ENCODE measurements around the gene MAPRE3.
A peak's percentile ranks its signal among the peaks of the same experiment; 100 is the strongest.

MAPRE3 gene

DNA sequence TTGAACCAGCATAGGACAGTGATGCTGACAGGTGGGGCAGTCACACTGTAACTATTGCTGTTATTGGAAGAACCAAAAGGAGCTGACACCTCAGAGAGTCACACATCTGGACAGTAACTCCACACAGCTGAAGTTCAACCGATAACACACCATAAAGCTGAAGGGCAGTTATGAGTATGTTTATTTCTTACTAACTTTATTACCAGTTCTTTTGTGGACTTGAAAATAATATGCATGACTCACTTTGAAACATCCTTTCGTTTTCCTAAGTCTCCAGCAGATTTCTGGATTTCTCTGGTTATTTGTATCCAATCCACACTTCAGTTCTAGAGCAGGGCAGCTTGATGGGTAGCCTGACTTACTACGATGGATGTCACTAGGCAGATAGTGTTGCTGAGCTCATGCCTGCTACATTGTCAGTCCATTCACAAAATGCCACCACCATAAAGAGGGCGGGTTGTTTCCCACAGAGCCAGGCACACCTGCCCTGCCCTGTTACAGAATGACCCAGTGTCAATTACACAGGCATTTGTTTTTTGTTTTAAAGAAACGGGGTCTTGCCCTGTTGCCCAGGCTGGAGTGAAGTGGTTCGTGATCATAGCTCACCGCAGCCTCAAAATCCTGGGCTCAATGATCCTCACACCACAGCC, 72.7 kb downstream of the MAPRE3 start:
- DNase-seq, result no peak

GRCh38 chr2:27049422-27050280, 79.2 kb downstream of the MAPRE3 start:
- DNase-seq, result peak in 2 of 4 experiments; percentile 27 to 44

DNA sequence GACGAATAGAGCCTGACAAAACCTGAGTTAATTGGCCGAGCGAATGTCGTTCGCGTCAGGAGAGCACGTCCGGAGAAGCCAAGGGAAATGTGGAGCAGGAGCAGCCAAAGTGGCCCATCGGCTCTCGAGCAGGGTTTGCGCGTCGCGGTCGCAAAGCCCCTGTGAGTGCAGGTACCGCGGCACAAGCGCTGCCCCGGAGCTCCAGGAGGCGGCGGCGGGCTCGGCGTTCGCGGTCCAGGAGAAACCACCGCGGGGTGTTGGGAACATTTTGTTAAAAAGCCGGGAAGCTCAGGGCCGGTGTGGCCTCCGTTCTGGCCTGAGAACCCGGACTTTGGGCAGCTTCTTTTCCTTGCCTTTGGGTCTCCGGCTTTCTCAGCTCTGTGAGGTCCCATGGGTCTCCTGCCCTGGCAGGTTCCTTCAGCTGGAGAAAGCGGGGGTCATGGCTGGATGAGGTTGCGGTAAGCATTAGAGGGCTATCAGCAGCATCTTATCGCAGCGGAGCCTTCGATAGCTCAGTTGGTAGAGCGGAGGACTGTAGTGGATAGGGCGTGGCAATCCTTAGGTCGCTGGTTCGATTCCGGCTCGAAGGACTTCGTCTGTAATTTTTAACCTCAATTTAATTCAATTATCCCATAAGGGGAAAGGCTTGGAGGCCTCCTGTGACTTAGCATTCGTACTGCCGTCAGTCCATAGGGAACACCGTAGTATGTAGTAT, 80.0 kb downstream of the MAPRE3 start:
- peak; percentile 73 to 89 (median 78) for DNase-seq

- DNase-seq, result peak; percentile 80 to 91 (median 89)
These were observed 80.8 kb downstream of the MAPRE3 start, which contains the start of gene AGBL5 for GRCh38 chr2:27050996-27051901. AGBL5 (plus strand) TSS chr2:27051668; CDS start chr2:27052959, 1,291 bp downstream.

GRCh38 chr2:27051902-27052645, 81.6 kb downstream of the MAPRE3 start:
- DNase-seq, result no peak

DNA sequence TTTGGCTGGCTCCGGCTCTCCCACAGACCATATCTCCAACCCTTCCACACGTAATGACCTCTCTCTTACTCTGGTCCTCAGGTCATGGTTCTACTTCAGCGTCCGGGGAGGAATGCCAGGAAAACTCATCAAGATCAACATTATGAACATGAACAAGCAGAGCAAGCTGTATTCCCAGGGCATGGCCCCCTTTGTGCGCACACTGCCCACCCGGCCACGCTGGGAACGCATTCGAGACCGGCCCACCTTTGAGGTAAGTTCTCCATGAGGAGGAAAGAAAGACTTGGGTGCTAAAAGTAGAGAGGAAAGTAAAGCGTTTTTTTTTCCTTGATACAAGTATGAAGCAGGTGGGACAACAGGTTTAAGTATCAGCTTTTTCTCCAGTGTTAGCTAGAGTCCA, 82.9 kb downstream of the MAPRE3 start:
- DNase-seq, result no peak

GRCh38 chr2:27053776-27054175, 83.3 kb downstream of the MAPRE3 start:
- no peak for DNase-seq

DNA sequence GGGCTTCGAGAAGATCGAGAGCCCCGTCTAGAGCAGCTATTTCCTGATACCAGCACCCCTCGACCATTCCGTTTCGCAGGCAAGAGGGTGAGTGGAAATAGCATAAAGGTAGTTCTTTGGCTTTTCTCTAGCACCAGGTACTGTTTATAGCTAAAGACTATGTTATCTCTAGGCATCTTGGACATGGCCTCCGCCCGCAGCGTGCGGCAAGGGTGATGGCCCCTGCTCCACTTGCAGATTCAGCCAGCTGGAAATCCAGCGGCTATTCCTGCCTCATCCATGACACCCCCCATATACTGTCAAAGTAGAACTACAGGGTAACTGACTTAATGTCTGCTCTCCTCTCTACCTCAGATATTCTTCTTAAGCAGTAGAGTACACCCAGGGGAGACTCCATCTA, 84.3 kb downstream of the MAPRE3 start:
- no peak for DNase-seq

- DNase-seq, result no peak
These were observed 86.7 kb downstream of the MAPRE3 start for GRCh38 chr2:27057184-27057583.

- no peak for DNase-seq
These were observed 87.8 kb downstream of the MAPRE3 start for GRCh38 chr2:27058210-27058609.

GRCh38 chr2:27059141-27059820, 88.8 kb downstream of the MAPRE3 start:
- DNase-seq, result no peak

DNA sequence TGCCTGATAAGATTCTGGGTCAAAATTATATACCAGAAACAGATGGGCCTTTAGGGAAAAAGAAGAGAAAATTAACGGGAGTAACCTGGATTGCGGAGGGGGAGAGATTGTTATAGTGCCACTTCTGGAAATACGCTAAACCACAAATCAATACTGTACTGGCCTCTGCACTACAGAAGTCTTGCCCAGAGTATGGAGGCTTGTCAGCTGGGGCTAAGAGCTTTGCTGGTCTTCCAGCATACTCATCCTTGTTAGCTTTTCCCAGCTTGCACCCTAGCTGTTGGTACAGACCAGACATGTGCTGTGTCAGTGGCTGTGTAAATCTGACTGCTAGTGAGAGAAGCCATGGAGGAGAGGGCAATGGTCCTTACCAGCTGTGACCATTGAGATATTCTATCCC, 89.9 kb downstream of the MAPRE3 start:
- DNase-seq, result no peak

DNA sequence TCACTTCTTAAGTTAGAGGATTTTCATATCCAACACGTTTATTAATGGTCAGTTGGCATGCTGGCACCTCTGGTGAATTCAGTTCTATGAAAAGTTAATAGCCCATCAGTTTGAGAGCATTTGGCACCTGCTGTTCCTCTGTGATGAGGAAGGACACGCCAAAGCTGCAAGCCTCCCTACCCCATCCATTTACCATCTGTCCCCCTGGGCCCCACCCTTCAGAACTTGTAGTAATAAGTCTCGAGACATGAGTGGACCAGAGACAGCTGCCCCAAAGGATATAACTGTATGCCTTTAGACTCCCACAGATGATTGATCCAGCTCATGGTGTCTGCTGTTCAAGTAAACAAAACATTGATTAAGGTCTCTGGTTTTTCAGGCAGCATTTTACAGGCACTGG, 94.7 kb downstream of the MAPRE3 start:
- no peak for DNase-seq

- DNase-seq, result no peak
These were observed 96.9 kb downstream of the MAPRE3 start for GRCh38 chr2:27067385-27067784.

- no peak for DNase-seq
These were observed 99.0 kb downstream of the MAPRE3 start for GRCh38 chr2:27069436-27069835.

DNA sequence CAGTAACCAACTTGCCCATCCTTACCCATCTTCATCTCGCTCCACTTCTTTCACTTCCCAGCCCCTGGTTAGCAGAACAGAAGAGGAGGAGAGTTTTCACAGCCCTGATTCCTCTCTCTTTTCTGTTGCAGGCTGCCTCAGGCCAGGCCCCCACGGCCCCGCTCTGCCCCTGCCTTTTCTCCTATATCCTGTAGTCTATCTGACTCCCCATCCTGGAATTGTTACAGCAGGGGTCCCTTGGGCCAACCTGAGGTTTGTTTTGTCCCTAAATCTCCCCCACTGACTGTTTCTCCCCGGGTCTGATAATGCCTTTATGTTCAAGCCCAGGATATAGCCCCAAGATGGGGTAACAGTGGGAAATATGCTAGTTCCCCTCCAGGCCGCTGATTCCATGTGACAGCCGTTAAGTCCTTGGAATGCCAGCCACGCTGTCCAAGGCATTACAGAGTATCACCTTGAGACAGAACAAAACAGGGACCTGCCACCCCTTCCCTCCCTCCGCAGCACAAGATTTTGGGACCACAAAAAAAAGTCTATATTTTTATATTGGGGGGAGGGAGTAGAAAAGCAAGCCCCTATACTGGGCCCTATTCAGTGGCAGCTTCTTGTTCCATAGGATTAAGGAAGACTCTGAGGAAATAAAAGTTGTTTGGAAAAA, 99.7 kb downstream of the MAPRE3 start:
- DNase-seq, result no peak

- DNase-seq, result no peak
These were observed 100.3 kb downstream of the MAPRE3 start for GRCh38 chr2:27070653-27071276.

DNA sequence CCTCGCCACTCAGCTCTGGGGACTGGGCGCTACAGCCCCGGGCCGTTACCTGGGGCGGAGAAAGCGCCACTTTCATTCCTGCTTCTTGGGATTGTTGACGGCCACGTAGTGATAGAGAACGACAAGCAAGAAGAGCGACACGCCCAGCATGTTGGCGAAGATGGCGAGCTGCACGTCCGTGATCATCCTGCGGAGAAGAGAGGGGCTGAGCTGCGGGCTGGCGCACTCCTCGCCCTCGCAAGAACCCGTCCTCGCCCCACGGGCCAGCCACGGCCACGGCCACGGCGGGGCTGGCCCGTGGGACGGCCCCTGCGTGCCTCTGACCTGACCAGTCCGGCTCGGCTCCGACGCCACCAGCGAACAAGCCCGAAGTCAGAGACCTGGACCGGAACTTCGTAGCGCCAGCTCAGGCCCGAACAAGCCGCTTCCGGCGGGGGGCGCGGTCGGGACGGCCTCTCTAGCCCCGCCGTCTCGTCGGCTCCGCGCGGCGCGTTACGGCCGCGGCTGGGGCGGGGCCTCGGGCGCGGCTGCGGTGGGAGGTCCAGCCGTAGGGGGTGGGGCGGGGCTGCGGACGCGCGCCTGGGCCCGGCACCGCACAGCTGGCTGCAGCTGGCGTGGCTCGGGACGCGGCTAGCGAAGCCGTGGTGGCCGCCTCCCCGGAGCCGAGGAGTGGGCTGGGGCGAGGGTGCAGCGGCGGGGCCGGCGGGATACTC, 101.0 kb downstream of the MAPRE3 start, which contains the start of gene OST4:
OST4 (minus strand) TSS at position 378 of the 713 bp plus-strand sequence.
- peak; percentile 81 to 90 (median 85) for DNase-seq
